Urothelium cell line (cell line): ENCODE results near the gene ZBTB6.
A peak's percentile ranks its signal among the peaks of the same experiment; 100 is the strongest.

Experiments used
- DNase-seq: peaks from one replicate; pipeline ENCODE4 v3.0.0; 2011; ENCODE audit warnings: low spot score, mixed read lengths
- FAIRE-seq: peaks from 2 replicates; lab custom pipeline; 2011; peaks lifted over from hg19 to GRCh38; lab: Jason Lieb, UNC

ZBTB6 gene

DNA sequence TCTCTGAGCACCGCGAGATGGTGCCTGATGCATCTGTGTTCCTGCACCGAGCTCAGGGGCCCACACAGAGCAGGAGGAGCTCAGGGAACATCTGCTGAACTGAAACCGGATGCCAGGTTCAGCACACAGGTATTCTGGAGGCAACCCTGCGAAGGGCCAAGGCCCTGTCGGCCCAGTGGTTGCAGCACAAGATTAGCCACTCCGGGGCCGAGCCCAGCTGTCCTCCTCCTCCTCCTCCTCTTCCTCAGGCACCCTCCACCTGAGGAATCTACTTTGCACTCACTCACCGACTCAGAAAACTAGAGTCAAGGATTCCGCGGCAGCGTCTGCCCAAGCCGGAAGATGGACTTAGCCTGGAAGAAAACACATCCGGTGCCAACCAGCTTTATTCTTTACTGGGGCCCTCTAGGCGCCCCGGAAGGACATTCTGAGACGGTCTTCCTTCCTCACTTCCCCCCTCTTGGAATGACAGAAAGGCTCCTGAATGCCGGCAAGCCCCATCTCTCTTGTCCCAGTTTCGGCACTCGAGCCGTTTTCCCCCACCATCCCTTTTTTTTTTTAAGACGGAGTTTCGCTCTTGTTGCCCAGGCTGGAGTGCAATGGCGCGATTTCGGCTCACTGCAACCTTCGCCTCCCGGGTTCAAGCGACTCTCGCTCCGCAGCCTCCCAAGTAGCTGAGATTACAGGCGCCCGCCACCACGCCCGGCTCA, at the start of gene ZBTB6:
Gene ZBTB6, minus strand, starts transcription at position 360 of the 710 bp plus-strand sequence. CDS start 1,251 bp downstream, outside the sequence.
- FAIRE-seq (no peak), DNase-seq (peak; percentile 81)

- FAIRE-seq = no peak
- no peak for DNase-seq
Measured at GRCh38 chr9:122961139-122961538, 48.0 kb upstream of the ZBTB6 start.

DNA sequence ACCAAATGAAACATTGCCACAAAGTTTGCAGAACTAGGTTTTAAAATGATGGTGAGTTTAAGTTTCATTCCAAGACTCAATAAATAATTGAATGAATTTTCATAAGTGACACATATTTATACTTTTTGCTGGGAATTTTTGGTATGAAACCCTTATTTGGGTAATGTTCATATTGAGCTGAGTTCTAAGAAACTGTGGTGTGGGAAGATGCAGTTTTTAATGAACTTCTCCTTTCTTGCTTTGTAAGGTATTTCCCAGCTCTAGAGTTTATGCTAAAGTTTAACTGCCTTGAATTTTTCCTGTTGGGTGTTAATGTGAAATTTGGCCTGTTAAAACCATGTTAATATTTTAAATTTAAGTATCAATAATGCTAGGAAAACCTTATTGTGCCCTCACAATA, 42.8 kb upstream of the ZBTB6 start:
- DNase-seq (no peak), FAIRE-seq (no peak)

DNA sequence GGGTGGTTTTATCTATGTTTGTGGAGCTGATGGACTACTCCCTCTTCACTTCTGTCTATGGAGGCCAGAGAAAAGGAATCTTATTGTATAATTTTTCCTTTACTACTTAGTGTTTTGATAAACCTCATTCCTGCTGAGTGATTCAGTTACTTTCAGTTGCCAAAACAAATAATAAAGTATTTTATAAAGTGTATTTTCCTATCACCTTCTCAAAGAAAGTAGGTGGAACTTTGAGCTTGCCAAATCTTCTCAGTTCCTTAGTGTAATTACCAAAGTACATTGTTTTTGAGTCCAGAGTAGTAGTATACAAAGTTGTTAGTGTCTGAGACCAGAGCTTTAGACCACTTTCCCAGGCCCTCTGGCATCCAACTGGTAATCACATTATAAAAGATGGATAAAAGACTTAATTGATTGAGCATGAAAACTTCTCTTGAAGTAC, 41.1 kb upstream of the ZBTB6 start:
- no peak for FAIRE-seq
- no peak for DNase-seq

GRCh38 chr9:122951056-122951455, 37.9 kb upstream of the ZBTB6 start:
- DNase-seq = no peak

GRCh38 chr9:122950263-122950662, 37.1 kb upstream of the ZBTB6 start:
- FAIRE-seq = no peak
- DNase-seq = no peak

More at GRCh38 chr9:122951056-122951455, 37.9 kb upstream of the ZBTB6 start:
- no peak for FAIRE-seq

DNA sequence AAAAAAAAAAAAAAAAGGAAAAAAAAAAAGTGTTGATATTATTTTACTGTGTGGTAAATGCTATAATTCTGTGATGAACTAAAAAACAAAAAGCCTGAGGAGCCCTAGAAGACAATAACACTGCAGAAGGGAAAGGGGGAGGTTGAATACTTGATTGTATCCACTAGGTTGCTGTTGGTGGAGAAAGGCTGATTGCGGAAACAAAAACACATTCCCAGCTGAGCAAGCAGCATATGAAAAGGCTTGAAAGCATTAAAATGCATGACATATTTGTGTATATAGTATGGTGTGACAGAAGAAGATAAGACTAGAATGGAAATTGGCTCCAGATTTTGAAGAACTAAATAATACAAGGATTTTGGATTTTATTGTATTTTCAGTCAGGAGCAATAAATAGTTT, 36.6 kb upstream of the ZBTB6 start:
- FAIRE-seq (no peak), DNase-seq (no peak)

GRCh38 chr9:122948313-122948712, 35.2 kb upstream of the ZBTB6 start:
- DNase-seq (no peak), FAIRE-seq (no peak)

- DNase-seq (no peak), FAIRE-seq (no peak)
Measured at GRCh38 chr9:122946461-122947005, 33.4 kb upstream of the ZBTB6 start.

DNA sequence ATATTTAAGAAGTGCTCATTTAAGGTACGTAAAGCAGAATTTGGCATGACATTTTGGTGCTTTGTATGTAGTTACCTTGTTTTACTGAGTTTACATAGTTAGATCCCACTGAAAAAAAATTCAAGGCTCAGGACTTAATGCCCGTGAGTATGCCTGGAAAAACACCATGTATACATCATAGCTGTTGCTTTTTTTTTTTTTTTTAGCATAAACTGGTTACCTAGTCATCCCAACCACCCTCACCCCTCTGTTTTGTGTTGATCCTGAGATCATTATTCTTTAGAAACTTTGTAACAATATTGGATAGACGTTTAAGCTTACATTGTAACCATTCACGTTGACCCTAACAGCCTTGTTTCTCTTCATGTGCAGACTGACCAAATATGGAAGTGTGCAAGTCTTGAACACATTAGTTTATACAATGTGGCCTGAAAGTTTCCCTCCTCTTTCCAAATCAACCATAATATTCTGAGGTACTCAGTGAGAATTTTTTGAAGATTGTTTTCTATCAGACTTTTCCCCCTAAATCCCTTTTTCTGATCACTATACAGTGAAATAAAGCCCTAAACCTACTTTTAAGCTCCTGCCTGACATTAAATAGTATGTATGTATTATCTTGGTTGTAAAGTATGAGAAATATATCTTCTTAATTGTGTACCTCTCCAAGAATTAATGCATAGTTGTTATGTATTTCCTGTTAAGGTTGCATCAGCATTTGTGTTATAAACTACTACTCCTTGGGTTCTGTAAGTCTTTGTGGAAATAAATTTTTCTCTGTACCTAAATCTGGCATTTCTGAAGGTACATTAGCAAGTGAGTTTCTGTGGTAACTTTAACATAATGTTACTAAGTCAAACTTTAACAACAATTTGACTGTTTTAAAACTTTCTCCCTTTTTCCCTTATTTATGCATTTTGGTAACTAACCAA, 32.1 kb upstream of the ZBTB6 start:
- FAIRE-seq = no peak

DNA sequence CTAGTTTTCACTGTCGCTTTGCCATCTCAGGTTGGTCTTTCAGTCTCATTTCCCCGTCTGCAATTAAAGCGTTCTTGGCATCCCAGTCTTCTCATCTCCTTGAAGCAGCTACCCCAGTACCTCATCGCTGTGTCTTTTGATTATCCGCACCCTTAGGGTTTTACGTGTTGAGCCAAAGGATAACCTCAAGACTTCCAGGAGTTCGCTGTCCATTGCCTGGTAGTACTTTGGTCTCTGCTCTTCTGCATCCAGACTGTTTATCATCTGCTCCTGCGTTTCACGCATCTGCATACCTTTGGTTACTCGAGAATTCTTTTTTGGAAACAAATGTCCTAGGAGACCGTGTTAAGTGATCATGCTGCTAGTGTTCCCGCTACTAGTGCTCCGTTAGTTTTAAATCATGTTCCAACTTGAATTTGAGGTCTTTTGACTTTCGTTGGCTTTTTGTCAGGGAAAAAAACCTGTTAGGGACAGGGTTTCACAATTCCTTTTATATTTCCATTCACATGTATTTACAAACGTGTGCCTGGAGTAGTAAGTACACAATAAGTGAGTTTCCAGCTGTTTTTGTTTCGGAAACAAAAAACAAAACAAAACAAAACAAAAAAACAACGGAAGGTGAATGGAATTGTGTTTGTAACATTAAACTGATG, 28.6 kb upstream of the ZBTB6 start:
- FAIRE-seq = no peak
- peak; percentile 10 for DNase-seq

More for the DNA sequence above, 32.1 kb upstream of the ZBTB6 start:
- DNase-seq = no peak

- DNase-seq (peak; percentile 98), FAIRE-seq (peak; percentile 68)
Measured at GRCh38 chr9:122940749-122941581, 27.8 kb upstream of the ZBTB6 start, which contains the start of gene RABGAP1. Gene RABGAP1, plus strand, starts transcription at chr9:122941020. Its CDS starts 16,040 bp downstream, at chr9:122957060.

DNA sequence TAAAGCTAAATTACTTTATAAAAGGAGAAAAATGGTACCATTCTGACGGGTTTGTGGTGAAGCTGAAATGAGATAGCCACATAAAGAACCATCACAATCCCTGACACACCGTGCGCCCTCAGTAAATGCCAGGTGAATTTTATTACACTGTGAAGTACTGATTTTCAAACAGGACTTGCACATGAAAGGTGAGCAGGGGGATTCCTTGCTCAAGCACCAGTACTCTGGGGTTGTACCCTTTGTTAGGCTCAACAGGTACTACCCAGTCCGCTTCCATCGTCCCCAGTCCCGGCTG, 27.3 kb upstream of the ZBTB6 start:
- DNase-seq (no peak), FAIRE-seq (no peak)

DNA sequence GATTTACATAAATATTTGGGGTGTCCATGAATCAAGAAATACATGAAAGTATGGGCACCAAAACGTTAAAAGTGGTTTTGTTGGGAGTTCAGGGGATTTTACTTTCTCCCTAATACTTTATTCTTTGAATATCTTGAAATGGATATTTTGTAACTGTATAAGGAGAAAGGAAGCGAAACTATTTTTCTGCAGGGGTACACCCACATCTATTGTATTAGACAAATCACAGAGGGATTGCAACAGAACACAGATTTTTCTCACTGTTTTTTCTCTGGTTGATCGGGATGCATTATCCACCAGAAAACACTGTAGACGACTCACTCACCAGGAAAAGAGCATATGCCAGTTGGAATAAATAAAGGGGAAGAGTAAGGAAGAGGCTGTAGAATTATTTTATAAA, 26.5 kb upstream of the ZBTB6 start:
- DNase-seq (no peak), FAIRE-seq (no peak)

- DNase-seq (no peak), FAIRE-seq (no peak)
Measured at GRCh38 chr9:122936883-122937282, 23.8 kb upstream of the ZBTB6 start.

DNA sequence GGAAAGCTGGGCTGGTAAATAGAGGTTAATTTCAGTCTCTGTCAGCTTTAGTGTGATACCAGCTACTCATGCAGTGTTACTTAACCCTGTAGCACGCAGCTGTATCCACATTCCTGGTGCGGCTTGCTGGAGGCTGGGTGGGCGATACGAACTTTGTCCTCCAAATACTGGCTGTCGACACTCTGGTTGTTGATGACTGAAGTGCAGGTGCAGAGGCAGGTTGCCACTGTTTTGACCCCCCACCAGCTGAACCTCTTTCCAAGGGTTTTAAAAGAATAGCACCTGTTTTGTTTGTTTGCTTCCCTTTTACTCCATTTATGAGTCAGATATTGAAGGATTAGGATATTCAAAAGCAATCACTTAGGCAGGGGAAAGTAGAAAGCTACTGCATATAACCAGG, 23.3 kb upstream of the ZBTB6 start:
- no peak for FAIRE-seq

GRCh38 chr9:122931226-122932121, 18.4 kb upstream of the ZBTB6 start, which contains the start of gene ZBTB26:
Gene ZBTB26, minus strand, starts transcription at chr9:122931512. Its CDS starts 11,578 bp downstream, at chr9:122919934.
- DNase-seq (peak; percentile 96), FAIRE-seq (no peak)

More for the DNA sequence above, 23.3 kb upstream of the ZBTB6 start:
- no peak for DNase-seq

GRCh38 chr9:122930541-122931225, 17.6 kb upstream of the ZBTB6 start:
- no peak for FAIRE-seq
- DNase-seq = no peak
